ENCODE measurements around the gene RNF181. TPM values are rescaled to one million over a fixed set of nuclear protein-coding genes. Genes with fewer than 3 reads are reported as not detected.

The RNF181 gene
- total RNA-seq, 1 experiment from 2014 or later = 96.7 TPM

DNA sequence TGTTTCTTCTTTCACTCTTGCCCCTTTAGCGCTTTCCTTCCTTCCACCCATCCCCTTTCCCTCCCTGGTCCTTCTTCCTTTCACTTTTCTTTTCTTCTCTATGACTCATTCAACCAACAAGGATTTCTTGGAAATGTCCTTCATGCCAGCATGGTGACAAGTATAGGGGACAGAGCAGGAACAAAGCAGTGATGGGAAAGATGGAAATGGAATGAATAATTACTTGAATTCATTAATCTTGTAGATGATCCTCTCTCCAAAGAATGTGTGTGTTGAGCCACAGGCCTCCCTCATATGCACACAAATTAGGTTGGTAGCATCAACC lies 9.8 kb upstream of the RNF181 start:
- DNase-seq = no peak
- intact Hi-C loops (cut with micrococcal nuclease; ENCODE audit: unreplicated experiment) = no loop called here
- CTCF ChIA-PET = no interaction called here
- no peaks in the 10 kb centered on the region for H4K20me1 ChIP-seq (ENCODE audit: insufficient read depth)
- H2AFZ ChIP-seq = no peak overlapping the region
- H3K4me2 ChIP-seq = peak overlapping the region; percentile 45; the same call in 1 of the 2 replicates
- H3K4me3 ChIP-seq = no peak overlapping the region
- H3K27ac ChIP-seq = peak overlapping the region; percentile 60
- BruUV-seq (replicated peaks) = no TSS peak
- no peaks in the 10 kb centered on the region for H3K9me3 ChIP-seq (ENCODE audit: insufficient read depth, low read depth)
- H3K4me1 ChIP-seq (replicated peaks; ENCODE audit: insufficient read depth) = peaks cover 25% of the 10 kb centered on the region
- POLR2A ChIA-PET (ENCODE audit: unreplicated experiment) = interaction anchor here (0.6 kb wide), 2 partner anchors 29 to 236 kb away, joined by 3 to 4 read pairs; no protein-coding TSS in a partner anchor
- H3K79me2 ChIP-seq (ENCODE audit: low read depth) = no peaks in the 10 kb centered on the region
- H3F3A ChIP-seq (ENCODE audit: insufficient read depth, low read depth) = peaks cover 23% of the 10 kb centered on the region
- no peaks in the 10 kb centered on the region for H3K9me2 ChIP-seq (ENCODE audit: insufficient read depth)
- TF ChIP-seq EZH2 (IDR thresholded peaks at IDR 0.05; ENCODE audit: low read depth) = no peak
- TF ChIP-seq, protein P1, sequence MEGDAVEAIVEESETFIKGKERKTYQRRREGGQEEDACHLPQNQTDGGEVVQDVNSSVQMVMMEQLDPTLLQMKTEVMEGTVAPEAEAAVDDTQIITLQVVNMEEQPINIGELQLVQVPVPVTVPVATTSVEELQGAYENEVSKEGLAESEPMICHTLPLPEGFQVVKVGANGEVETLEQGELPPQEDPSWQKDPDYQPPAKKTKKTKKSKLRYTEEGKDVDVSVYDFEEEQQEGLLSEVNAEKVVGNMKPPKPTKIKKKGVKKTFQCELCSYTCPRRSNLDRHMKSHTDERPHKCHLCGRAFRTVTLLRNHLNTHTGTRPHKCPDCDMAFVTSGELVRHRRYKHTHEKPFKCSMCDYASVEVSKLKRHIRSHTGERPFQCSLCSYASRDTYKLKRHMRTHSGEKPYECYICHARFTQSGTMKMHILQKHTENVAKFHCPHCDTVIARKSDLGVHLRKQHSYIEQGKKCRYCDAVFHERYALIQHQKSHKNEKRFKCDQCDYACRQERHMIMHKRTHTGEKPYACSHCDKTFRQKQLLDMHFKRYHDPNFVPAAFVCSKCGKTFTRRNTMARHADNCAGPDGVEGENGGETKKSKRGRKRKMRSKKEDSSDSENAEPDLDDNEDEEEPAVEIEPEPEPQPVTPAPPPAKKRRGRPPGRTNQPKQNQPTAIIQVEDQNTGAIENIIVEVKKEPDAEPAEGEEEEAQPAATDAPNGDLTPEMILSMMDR (conservative IDR thresholded peaks at IDR 0.05) = no peak
- H3K27me3 ChIP-seq (ENCODE audit: insufficient read depth, low read depth) = no peaks in the 10 kb centered on the region
- H3K36me3 ChIP-seq (ENCODE audit: low read depth) = 0 out of 2 replicates have a peak, but pooled peaks cover 7% of the 10 kb centered on the region

DNA sequence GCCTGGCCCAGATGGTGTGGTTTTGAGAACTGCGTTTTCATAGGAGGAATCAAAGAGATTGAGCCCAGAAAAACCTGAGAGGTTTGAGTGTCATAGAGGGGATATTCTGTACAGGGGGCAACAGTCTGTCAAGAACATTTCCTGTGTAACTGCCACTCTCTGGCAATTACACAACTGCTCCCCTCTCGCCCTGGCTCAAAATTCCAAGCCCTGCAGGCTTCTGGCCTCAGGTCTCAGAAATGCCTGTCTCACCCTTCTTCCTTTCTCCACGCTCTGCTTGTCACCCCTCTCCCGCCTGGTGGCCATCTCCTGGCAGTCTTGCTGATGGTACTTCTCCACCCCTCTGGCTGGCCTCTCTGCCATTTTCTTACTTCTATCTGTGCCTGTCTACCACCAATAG lies 7.3 kb upstream of the RNF181 start:
- no peak for TF ChIP-seq EZH2 (IDR thresholded peaks at IDR 0.05; ENCODE audit: low read depth)
- TF ChIP-seq, protein P1 (conservative IDR thresholded peaks at IDR 0.05) = no peak
- intact Hi-C loops (cut with micrococcal nuclease; ENCODE audit: unreplicated experiment) = no loop called here
- Histone ChIP-seq H3K9me2 (ENCODE audit: insufficient read depth) (no peaks in the 10 kb centered on the region), H3K27ac (no peak overlapping the region), H3F3A (ENCODE audit: insufficient read depth, low read depth) (peaks cover 23% of the 10 kb centered on the region), H3K4me3 (no peak overlapping the region), H3K79me2 (ENCODE audit: low read depth) (no peaks in the 10 kb centered on the region), H3K9me3 (ENCODE audit: insufficient read depth, low read depth) (no peaks in the 10 kb centered on the region), H3K36me3 (ENCODE audit: low read depth) (0 out of 2 replicates have a peak, but pooled peaks cover 3% of the 10 kb centered on the region), H3K4me1 (replicated peaks; ENCODE audit: insufficient read depth) (peaks cover 30% of the 10 kb centered on the region), H3K4me2 (no peak overlapping the region), H3K27me3 (ENCODE audit: insufficient read depth, low read depth) (no peaks in the 10 kb centered on the region), H4K20me1 (ENCODE audit: insufficient read depth) (no peaks in the 10 kb centered on the region), H2AFZ (no peak overlapping the region)
- POLR2A ChIA-PET (ENCODE audit: unreplicated experiment) = interaction anchor here (0.7 kb wide), 1 partner anchor 10 kb away, joined by 4 read pairs; no protein-coding TSS in a partner anchor
- no peak for DNase-seq
- no TSS peak for BruUV-seq (replicated peaks)
- CTCF ChIA-PET = no interaction called here

DNA sequence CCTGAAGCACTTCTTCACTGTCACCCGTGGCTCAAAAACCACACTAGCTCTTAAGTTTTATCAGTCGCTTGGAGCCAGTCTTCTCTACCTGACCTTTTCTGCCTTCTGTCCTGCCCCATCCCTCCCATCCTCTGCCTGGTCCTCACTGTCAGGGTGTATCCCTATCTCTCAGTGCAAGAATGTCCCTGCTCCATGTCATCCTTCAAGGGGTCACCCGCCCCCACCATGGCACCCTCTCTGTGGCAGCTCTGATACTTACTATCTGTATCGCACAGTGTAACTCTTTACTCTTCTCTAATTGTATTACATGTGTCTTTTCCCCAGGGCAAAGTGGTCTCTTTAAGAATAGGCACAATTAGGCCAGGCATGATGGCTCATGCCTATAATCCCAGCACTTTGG lies 6.9 kb upstream of the RNF181 start:
- DNase-seq = no peak
- H3K9me3 ChIP-seq (ENCODE audit: insufficient read depth, low read depth) = no peaks in the 10 kb centered on the region
- peaks cover 30% of the 10 kb centered on the region for H3K4me1 ChIP-seq (replicated peaks; ENCODE audit: insufficient read depth)
- POLR2A ChIA-PET (ENCODE audit: unreplicated experiment) = interaction anchor here (0.7 kb wide), 1 partner anchor 11 kb away, joined by 4 read pairs; no protein-coding TSS in a partner anchor
- no peaks in the 10 kb centered on the region for H3K36me3 ChIP-seq (ENCODE audit: low read depth)
- CTCF ChIA-PET = no interaction called here
- no TSS peak for BruUV-seq (replicated peaks)
- peaks cover 21% of the 10 kb centered on the region for H3F3A ChIP-seq (ENCODE audit: insufficient read depth, low read depth)
- H3K79me2 ChIP-seq (ENCODE audit: low read depth) = no peaks in the 10 kb centered on the region
- intact Hi-C loops (cut with micrococcal nuclease; ENCODE audit: unreplicated experiment) = no loop called here
- no peak overlapping the region for H3K27ac ChIP-seq
- no peaks in the 10 kb centered on the region for H3K27me3 ChIP-seq (ENCODE audit: insufficient read depth, low read depth)
- H3K4me2 ChIP-seq = no peak overlapping the region
- TF ChIP-seq, protein P1 (conservative IDR thresholded peaks at IDR 0.05) = no peak
- TF ChIP-seq EZH2 (IDR thresholded peaks at IDR 0.05; ENCODE audit: low read depth) = no peak
- H2AFZ ChIP-seq = no peak overlapping the region
- no peak overlapping the region for H3K4me3 ChIP-seq
- H4K20me1 ChIP-seq (ENCODE audit: insufficient read depth) = no peaks in the 10 kb centered on the region
- no peaks in the 10 kb centered on the region for H3K9me2 ChIP-seq (ENCODE audit: insufficient read depth)
